Posterior vena cava (tissue), 2 donors: ENCODE measurements around the gene RGS14. TPM values are rescaled to one million over a fixed set of nuclear protein-coding genes. Genes with fewer than 3 reads are reported as not detected.
"Not testable (repeated sequence)": the region's sequence is repeated elsewhere in the genome, so short reads cannot be mapped to it uniquely, and the experiment has no call there.

ENCODE experiments used
- DNase-seq: peaks from one replicate; pipeline ENCODE4 v3.0.0-alpha.2; 2020; ENCODE audit warnings: low spot score
- intact Hi-C, 2 donors: fragments of 100-400 bp; cut with DNase I; formaldehyde crosslinking; loops; one replicate each; pipeline versions ENCODE4 v1.14.1 to v1.14.2; 2022 to 2023
- total RNA-seq, 2 donors: library from RNA; stranded (reverse); fragmentation: NEBNext Ultra II Directional; extraction: Animal tissue kit (Norgen Biotek cat#: 25700); gene quantifications; one replicate each; pipeline ENCODE4 v1.2.1, GENCODE V29; 2021
- donor health status: DM: yes; HTN: yes; CAD: no.
- donor health status: DM: yes; HTN: yes; CAD: no.

RGS14 gene
- total RNA-seq, 2 donors from 2014 or later, result 11.3 to 13.4 TPM

DNA sequence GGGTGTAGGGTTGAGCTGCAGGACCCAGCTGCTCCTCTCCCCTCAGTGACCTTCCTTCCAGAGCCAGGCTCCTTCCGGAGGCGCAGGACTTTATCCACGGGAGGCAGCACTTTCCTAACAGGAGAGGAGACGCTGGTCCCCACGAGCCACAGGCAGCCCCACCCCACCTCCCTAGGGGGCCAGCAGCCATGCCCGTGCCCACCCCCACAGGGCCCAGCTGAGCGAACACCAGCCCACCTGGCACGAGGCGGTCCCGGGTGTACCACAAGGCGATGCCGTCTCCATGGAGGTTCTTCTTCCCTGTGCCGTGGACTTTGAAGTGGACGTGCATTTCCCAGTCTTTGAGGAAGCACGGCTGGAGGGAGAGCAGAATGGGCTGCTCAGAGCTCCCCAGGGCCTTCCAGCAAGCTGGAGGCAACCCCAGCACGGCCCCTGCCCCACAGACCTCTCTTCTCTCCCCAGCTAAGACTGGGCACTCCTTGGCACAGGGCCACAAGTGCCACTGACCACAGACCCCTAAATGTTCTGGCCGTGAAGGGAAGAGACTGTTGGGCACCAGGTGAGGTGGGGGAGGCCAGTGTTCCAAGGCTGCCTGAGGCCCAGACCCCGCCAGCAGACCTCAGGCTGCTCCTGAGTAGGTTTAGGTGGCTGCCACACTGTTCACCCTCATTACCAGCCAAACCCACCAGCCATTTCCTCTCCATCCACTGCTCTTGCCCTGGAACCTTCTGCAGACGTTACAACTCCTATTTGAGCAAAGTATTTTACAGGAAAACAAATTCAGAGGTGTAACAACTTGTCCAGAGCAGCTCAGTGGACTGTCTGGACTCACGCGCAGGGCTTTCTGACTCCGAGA is 19.2 kb upstream of the RGS14 start:
- intact Hi-C loops, result no loop called here

DNA sequence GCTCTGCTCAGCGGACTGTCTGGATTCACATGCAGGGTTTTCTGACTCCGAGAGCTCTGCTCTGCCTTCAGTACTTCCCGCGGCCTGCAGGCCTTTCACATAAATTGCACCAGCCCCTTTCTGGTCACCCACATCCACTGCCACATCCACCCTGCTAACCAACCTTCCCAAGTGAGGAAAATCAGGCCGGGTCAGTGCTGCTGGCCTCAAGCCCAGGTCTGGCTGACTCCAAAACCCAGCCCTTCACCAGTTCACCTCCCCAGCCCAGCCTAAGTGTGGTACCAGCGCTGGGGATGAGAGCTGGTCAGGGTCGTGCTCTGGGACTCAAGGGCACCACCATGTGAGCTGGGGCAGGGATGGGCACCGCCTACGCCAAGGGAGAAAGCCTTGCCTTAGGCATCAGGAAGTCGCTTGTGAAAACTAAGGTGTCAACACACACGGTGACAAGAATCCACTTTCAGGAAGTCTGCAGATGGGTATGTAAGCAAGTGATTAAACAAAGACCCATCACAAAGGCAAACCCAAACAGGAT is 18.6 kb upstream of the RGS14 start:
- peak; percentile 76 for DNase-seq
- intact Hi-C loops, result no loop called here

More for the DNA sequence above, 19.2 kb upstream of the RGS14 start:
- peak; percentile 79 for DNase-seq

DNA sequence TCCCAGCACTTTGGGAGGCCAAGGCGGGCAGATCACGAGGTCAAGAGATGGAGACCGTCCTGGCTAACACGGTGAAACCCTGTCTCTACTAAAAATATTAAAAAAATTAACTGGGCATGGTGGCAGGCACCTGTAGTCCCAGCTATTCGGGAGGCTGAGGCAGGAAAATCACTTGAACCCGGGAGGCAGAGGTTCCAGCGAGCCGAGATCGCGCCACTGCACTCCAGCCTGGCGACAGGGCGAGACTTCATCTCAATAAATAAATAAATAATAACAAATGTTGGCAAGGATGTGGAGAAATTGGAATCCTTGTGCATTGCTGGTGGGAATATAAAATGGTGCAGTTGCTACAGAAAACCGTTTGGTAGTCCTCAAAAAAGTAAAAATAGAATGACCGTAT is 14.7 kb upstream of the RGS14 start:
- intact Hi-C loops, result not testable (repeated sequence)
- peak; percentile 24 for DNase-seq

DNA sequence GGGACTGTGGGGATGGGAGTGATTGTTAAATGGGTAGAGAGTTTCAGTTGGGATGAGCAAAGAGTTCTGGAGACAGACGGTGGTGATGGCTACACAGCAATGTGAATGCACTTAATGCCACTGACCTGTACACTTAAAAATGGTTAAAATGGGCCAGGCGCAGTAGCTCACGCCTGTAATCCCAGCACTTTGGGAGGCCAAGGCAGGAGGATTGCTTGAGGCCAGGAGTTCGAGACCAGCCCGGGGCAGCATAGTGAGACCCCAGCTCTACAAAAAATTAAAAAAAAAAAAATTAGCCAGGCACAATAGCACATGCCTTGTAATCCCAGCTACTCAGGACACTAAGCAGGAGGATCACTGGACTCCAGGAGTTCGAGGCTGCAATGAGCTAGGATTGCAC is 13.9 kb upstream of the RGS14 start:
- intact Hi-C loops, result no loop called here
- no peak for DNase-seq

DNA sequence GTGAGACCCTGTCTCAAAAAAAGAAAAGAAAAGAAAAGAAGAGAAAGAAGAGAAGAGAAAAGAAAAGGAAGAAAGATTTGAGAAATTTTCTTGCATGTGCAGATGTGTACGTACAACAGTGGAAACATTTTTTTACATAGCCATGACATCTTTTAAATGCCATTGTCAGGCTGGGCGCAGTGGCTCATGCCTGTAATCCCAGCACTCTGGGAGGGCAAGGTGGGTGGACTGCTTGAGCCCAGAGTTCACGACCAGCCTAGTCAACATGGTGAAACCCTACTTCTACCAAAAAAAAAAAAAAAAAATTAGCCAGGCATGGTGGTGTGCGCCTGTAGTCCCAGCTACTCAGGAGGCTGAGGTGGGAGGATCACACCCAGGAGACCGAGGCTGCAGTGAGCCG is 12.8 kb upstream of the RGS14 start:
- no peak for DNase-seq
- intact Hi-C loops, result no loop called here

DNA sequence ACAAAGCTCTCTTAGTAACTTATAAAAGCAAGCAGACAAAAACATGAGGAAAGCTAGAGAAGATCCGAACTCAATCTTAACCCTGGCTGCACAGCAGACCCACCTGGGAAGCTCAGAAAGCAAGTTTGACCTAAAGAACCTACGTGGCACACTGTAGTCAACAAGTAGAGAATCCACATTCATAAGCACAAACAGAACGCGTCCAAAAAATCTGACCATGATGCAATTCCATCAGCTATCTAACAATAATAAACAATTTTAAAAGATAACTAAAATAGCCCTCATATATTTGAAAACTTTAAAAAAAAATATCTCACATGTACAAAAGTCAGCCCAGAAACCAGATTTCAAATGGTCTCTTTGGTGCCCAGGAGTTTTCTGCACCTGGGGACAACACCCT is 10.9 kb upstream of the RGS14 start:
- intact Hi-C loops, result no loop called here
- DNase-seq, result no peak

DNA sequence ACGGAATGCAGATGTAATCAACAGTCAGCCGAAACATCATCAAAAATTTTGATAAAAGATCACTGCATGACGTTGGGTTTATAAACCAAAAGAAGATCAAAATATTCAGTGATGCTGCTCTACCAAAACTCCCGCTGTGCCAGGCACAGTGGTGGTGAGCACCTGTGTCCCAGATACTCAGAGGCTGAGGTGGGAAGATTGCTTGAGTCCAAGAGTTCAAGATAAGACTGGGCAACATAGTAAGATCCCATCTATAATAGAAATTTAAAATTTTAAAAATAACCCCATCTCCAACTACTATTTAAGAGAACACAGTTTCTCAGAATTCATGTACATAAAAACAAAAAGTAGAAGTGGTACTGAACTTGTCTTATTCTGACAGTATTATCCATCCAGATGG is 10.0 kb upstream of the RGS14 start:
- intact Hi-C loops, result no loop called here
- no peak for DNase-seq

DNA sequence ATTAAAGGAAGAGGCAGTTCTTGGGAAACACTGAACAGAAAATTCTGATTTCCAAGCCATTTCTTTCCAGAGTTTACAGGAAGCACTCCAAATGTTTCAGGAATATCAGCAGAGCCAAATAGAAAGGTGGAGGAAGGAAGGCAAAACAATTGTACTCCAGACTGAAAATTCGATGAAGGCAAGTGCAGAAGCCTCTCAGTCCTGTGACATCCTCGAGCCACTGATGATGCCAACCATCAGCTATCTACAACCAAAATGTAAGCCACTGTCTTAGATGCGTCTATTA is 8.4 kb upstream of the RGS14 start:
- no peak for DNase-seq
- intact Hi-C loops, result no loop called here

DNA sequence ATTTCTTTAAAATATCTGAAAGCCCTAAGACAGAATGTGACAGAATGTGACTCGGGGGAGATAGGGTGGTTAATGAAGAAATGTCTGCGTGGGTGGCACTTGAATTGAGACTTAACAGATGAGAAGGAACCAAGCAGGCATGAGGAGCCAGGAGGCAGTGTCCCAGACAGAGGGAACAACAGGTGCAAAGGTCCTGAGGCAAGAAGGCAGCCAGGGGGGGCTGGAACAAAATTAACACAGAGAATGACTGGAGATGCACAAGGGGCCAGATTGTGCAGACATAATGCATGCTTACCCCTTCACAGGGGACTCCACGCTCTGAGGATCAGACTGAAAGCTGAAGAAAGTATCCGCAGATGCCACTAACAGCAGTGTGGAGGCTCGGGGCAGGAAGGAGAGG is 8.0 kb upstream of the RGS14 start:
- peak; percentile 34 for DNase-seq
- intact Hi-C loops, result no loop called here

DNA sequence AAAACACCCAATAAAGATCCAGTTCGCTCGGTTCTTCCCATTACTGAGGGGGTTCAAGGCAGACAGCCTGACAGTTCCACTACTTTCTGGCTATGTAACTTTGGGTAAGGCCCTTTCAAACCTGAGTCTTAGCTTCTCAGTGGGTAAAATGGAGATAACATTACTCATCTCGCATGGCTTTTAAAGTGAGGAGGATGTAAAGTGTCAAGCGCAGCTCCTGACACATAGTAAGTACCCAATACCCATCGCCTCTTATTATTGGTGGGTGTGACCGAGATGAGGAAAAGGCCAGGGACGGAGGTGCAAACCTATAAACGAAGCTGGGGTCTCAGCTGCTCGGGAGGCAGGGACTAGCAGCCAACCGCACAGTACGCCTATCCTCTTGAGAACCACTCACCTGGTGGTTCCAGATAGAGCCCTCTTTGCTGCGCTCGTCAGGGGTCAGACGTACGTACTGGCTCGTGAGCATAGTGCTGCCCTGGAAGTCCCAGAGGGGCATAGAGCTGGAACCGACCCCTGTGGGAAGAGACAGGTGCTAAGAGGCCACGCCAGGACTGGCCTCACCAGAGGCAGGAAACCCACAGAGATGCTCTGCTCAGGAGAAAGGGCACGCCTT is 6.8 kb upstream of the RGS14 start:
- intact Hi-C loops, result no loop called here

DNA sequence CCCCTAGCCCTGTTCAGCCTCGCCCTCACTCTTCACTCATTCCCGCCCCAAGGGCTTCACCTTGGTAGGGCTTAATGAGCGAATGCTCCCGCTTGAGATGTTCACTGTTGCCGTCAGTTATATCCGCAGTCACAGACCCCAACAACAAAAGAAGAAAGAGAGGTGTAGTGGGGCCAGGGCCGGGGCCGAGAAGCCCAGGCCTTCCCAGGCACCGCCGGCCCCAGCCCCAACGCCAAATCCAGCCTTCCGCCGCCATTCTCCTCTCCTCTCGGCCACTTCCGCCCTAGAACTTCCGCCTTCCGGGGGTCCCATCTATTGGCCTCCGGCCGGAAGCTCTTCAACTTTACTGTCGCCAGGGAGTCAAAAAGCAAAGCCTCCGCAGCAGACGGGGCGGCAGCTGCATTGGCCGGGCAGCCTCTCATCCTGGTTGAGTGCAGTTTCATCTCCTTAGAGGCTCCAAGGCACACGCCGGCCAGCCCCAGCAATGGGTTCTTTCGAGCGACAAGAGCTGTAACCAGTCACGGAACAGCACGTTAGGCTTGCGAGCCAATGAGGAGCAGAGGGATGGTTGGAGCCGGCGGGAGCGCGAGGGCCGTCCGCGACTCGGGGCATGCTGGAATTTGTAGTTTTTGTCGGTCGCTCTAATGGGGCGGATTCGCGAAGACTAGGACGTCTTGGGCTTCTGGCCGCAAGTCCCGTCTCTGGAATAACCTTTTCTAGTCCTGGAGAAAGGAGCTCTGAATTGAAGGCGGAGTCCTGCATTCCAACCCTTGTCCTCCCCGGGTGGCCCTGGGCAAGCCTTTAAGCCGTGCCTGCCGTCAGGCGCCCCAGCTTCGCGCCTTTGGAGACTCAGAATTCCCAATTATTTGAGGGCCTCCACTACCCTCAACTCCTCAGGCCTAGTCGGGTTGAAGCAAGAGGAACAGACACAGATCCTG is 6.1 kb upstream of the RGS14 start, which contains the start of gene LMAN2:
LMAN2 (minus strand) TSS at position 277 of the 938 bp plus-strand sequence; CDS start at position 256, 21 bp downstream.
- intact Hi-C loops, result no loop called here
- peak; percentile 97 for DNase-seq

More for the DNA sequence above, 6.8 kb upstream of the RGS14 start:
- peak; percentile 67 for DNase-seq

DNA sequence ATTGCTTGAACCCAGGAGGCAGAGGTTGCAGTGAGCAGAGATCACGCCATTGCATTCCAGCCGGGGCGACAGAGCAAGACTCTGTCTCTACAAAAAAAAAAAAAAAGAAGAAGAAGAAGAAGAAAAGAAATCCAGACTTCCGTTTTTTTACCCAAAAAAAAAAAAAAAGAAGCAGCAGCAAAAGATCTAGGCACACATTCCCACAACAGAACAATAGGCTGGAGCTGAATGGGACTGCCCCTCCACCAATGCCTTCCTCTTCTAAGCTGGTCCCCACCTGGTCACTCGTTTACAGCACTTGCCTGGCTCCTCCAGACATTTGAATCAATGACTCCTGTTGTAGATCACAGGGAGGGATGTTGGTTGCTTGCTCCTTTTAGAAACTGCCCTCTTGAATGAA is 4.6 kb upstream of the RGS14 start:
- DNase-seq, result no peak
- intact Hi-C loops, result no loop called here

DNA sequence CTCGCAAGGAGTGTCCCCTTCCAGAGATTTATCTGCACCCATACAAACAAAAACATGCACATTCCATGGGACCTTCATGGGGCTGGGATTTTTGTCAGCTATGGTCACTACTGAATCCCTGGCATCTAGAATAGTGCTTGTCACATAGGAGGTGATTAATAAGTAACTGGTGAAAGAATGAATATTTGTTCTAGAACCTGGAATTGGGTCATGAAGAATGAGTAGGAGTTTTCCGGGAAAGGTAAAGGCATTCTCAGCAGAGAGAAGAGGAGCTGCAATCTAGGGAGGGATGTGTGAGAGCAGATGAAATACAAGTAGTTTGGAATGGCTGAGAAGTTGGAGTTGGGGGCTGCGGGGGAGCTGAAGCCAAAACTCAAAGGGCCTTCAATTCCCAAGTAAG is 3.5 kb upstream of the RGS14 start:
- intact Hi-C loops, result no loop called here
- no peak for DNase-seq

DNA sequence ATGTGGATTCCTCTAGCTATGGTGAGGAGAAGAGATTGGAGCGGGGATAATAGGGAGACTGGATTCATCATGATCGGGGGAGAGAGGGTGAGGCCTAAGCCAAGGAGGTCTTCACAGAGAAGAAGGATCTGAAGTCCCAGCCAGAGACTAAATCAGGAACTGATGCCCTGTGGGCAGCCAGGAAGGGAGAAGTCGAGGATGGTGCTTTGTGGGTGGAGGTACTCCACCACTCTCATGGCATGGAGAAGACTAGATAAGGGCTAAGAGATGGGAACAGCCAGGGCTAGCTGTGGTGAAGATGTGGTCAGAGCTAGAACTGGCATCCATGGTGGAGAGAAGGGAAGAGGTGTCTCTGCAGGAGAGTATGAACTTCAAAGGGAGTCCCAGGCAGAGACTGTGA is 3.0 kb upstream of the RGS14 start:
- intact Hi-C loops, result no loop called here
- no peak for DNase-seq

DNA sequence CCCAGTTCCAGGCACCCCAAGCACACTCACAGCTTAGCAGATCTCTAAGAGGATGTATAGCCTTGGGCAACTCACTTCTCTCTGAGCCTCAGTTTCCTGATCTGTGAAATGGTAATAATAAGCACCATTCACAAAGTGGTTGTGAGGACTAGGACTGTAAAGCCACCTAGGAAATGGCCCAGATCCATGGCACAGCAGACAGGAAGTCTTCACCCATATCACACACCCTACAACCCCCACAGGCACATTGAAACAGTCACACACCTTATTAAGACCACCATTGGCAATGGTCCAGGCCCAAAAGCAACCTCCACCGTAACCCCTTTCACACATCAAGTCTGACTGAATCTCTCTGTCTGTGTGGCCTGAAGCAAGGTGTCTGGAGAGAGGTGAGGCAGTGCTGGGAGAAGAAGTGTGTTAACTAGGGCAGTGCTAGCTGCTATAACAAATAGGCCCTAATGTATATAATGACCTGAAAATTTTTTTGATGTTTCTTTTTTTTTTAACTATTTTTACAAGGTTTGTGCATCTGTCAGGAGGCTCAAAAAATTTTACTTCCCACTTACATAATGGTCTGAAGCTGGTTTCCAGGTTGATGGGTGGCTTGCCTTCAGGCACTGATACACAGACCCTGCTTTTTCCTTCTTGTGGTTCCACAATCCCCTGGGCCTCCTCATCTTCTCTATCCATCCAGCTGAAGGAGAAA is 2.4 kb upstream of the RGS14 start:
- intact Hi-C loops, result no loop called here
- DNase-seq, result peak; percentile 11

DNA sequence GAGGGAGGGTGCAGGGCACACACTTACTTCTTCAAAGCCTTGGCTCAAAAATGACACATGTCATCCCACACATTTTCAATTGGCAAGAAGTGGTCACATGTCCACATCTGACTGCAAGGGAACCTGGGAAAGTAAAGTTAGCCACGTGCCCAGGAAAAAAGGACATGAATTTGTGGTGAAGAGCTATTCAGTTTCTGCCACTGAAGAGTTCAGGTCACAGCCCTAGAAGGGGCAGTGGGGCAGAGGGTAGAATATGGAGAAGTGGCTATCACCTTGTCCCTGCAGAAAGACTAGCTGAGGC is 1.9 kb upstream of the RGS14 start:
- no peak for DNase-seq
- intact Hi-C loops, result no loop called here

DNA sequence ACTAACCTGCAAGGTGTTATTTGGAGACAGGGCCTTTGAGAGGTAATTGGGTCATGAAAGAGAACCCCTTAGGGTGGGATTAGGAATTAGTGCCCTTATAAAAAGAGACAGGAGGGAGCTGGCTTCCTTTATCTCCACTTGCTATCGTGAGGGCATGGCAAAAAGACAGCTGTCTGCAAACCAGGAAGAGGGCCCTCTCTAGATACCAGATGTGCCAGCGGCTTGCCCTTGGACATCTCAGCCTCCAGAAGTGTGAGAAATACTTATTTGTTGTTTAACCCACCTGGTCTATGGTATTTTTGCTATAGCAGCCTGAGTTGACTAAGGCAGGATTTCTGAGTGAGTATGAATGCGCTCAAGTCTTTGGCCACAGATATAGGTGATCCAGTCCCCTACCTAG is 978 bp upstream of the RGS14 start:
- no peak for DNase-seq
- intact Hi-C loops, result no loop called here

DNA sequence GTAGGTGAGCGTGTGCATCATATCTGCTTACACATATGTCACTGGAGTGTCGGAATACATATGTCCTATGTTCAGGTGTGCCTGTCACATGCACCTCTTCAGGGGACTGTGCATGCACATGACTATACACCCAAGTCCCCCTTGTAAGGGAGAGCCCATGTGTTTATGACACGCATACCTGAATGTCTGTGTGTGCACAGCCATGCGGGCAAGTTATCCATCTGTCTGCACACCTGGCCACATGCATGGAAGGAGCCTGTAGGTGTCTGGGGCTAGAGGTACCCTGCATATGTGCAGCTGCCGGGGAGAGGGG is 622 bp upstream of the RGS14 start:
- no peak for DNase-seq
- intact Hi-C loops, result no loop called here

DNA sequence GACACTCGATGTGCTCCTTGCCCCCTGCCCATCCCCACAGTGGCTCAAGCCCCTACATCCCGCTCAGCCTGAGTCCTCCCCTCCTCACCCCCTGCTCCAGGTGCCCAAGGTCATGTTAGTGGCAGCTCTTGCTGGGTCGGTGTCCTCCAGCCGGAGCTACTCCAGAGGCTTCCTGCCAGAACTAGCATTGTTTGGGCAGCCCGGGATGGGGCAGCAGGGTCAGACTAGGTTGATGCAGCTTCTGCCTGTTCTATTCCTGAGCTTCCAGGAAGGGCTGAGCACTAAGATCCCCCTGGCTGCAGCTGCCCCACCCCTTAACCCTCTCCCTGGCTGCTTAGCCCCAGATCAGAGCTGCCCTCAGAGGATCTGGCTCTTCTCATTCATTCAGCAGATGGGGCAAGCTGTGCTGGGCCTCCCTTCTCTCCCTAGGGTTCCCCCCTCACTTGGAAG is 671 bp downstream of the RGS14 start:
- peak; percentile 31 for DNase-seq

DNA sequence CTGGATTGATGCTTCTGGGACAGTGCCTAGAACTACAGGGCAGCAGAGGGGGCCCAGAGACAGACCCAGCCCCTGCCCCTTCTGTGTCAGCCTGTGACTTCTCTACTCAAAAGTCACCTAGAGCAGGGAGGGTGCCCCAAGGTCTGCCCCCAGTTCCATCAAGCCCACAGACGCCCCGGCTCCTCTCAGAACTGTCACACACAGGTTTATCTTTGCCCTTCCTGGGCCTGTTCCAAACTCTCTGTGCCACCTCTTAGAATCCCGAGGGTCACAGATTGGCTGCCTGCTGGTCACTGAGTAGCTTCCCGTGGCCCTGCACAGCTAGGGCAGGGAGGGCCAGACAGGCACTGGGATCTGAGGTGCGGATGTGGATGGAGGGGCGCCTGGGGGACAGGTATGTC is 1.7 kb downstream of the RGS14 start:
- intact Hi-C loops, result no loop called here
- peak; percentile 66 for DNase-seq

More for the DNA sequence above, 671 bp downstream of the RGS14 start:
- intact Hi-C loops, result no loop called here
